ENCODE measurements around the gene SEMA3A. TPM values are rescaled to one million over a fixed set of nuclear protein-coding genes. Genes with fewer than 3 reads are reported as not detected.

The SEMA3A gene
- total RNA-seq, 2 donors from 2014 or later: not detected

GRCh38 chr7:84021292-84021908, 173.2 kb downstream of the SEMA3A start:
- ATAC-seq (no peak), DNase-seq (no peak)
- Mint-ChIP-seq H3K4me3 (no peak overlapping the region), H3K27ac (no peak overlapping the region), H3K27me3 (no peaks in the 10 kb centered on the region), H3K36me3 (ENCODE audit: low read depth) (no peaks in the 10 kb centered on the region), H3K4me1 (no peaks in the 10 kb centered on the region)
- peaks cover 2% of the 10 kb centered on the region for H3K9me3 ChIP-seq (ENCODE audit: control insufficient read depth, low read length, poor library complexity, severe bottlenecking)

- ATAC-seq (no peak), DNase-seq (no peak)
- Mint-ChIP-seq H3K27me3 (no peaks in the 10 kb centered on the region), H3K27ac (no peak overlapping the region), H3K36me3 (ENCODE audit: low read depth) (no peaks in the 10 kb centered on the region), H3K4me3 (no peak overlapping the region), H3K4me1 (no peaks in the 10 kb centered on the region)
- peaks cover 2% of the 10 kb centered on the region for H3K9me3 ChIP-seq (ENCODE audit: control insufficient read depth, low read length, poor library complexity, severe bottlenecking)
Measured at GRCh38 chr7:84017651-84018050, 176.9 kb downstream of the SEMA3A start.

- Mint-ChIP-seq H3K4me3 (no peak overlapping the region), H3K36me3 (ENCODE audit: low read depth) (no peaks in the 10 kb centered on the region), H3K4me1 (no peaks in the 10 kb centered on the region), H3K27ac (no peak overlapping the region), H3K27me3 (no peaks in the 10 kb centered on the region)
- H3K9me3 ChIP-seq (ENCODE audit: control insufficient read depth, low read length, poor library complexity, severe bottlenecking): peaks cover 2% of the 10 kb centered on the region
- DNase-seq (no peak), ATAC-seq (no peak)
Measured at GRCh38 chr7:84013616-84014240, 180.9 kb downstream of the SEMA3A start.

GRCh38 chr7:84009782-84010181, 184.8 kb downstream of the SEMA3A start:
- DNase-seq: no peak
- Mint-ChIP-seq H3K27ac (no peak overlapping the region), H3K36me3 (ENCODE audit: low read depth) (no peaks in the 10 kb centered on the region), H3K4me3 (no peak overlapping the region), H3K27me3 (no peaks in the 10 kb centered on the region), H3K4me1 (no peaks in the 10 kb centered on the region)
- H3K9me3 ChIP-seq (ENCODE audit: control insufficient read depth, low read length, poor library complexity, severe bottlenecking): peaks cover 2% of the 10 kb centered on the region
- ATAC-seq: no peak

- no peak overlapping the region for H3K4me3 Mint-ChIP-seq
- no peak for DNase-seq
- no peaks in the 10 kb centered on the region for H3K36me3 Mint-ChIP-seq (ENCODE audit: low read depth)
- H3K27me3 Mint-ChIP-seq: no peaks in the 10 kb centered on the region
- no peak overlapping the region for H3K27ac Mint-ChIP-seq
- no peaks in the 10 kb centered on the region for H3K4me1 Mint-ChIP-seq
- peaks cover 2% of the 10 kb centered on the region for H3K9me3 ChIP-seq (ENCODE audit: control insufficient read depth, low read length, poor library complexity, severe bottlenecking)
- no peak for ATAC-seq
Measured at GRCh38 chr7:84009051-84009450, 185.5 kb downstream of the SEMA3A start.

- no peak for ATAC-seq
- H3K9me3 ChIP-seq (ENCODE audit: control insufficient read depth, low read length, poor library complexity, severe bottlenecking): peaks cover 2% of the 10 kb centered on the region
- H3K36me3 Mint-ChIP-seq (ENCODE audit: low read depth): no peaks in the 10 kb centered on the region
- DNase-seq: no peak
- no peak overlapping the region for H3K4me3 Mint-ChIP-seq
- H3K27me3 Mint-ChIP-seq: no peaks in the 10 kb centered on the region
- no peaks in the 10 kb centered on the region for H3K4me1 Mint-ChIP-seq
- no peak overlapping the region for H3K27ac Mint-ChIP-seq
Measured at GRCh38 chr7:84003191-84003590, 191.4 kb downstream of the SEMA3A start.

- DNase-seq (no peak), ATAC-seq (no peak)
- peaks cover 2% of the 10 kb centered on the region for H3K9me3 ChIP-seq (ENCODE audit: control insufficient read depth, low read length, poor library complexity, severe bottlenecking)
- no peak overlapping the region for H3K4me3 Mint-ChIP-seq
- no peaks in the 10 kb centered on the region for H3K36me3 Mint-ChIP-seq (ENCODE audit: low read depth)
- no peak overlapping the region for H3K27ac Mint-ChIP-seq
- no peaks in the 10 kb centered on the region for H3K4me1 Mint-ChIP-seq
- H3K27me3 Mint-ChIP-seq: no peaks in the 10 kb centered on the region
Measured at GRCh38 chr7:84002348-84002747, 192.2 kb downstream of the SEMA3A start.

- ATAC-seq (no peak), DNase-seq (no peak)
- H3K4me3 Mint-ChIP-seq: no peak overlapping the region
- no peaks in the 10 kb centered on the region for H3K4me1 Mint-ChIP-seq
- H3K27ac Mint-ChIP-seq: no peak overlapping the region
- H3K9me3 ChIP-seq (ENCODE audit: control insufficient read depth, low read length, poor library complexity, severe bottlenecking): no peaks in the 10 kb centered on the region
- no peaks in the 10 kb centered on the region for H3K27me3 Mint-ChIP-seq
- H3K36me3 Mint-ChIP-seq (ENCODE audit: low read depth): no peaks in the 10 kb centered on the region
Measured at GRCh38 chr7:83996879-83997278, 197.7 kb downstream of the SEMA3A start.

- ATAC-seq: no peak
- no peak overlapping the region for H3K27ac Mint-ChIP-seq
Measured at GRCh38 chr7:83987764-83988163, 206.8 kb downstream of the SEMA3A start.

GRCh38 chr7:83985821-83986220, 208.8 kb downstream of the SEMA3A start:
- Mint-ChIP-seq H3K27me3 (no peaks in the 10 kb centered on the region), H3K27ac (no peak overlapping the region)

More at GRCh38 chr7:83987764-83988163, 206.8 kb downstream of the SEMA3A start:
- no peaks in the 10 kb centered on the region for H3K9me3 ChIP-seq (ENCODE audit: control insufficient read depth, low read length, poor library complexity, severe bottlenecking)
- H3K27me3 Mint-ChIP-seq: no peaks in the 10 kb centered on the region
- DNase-seq: no peak
- no peaks in the 10 kb centered on the region for H3K4me1 Mint-ChIP-seq
- no peak overlapping the region for H3K4me3 Mint-ChIP-seq
- no peaks in the 10 kb centered on the region for H3K36me3 Mint-ChIP-seq (ENCODE audit: low read depth)

GRCh38 chr7:83984591-83984990, 210.0 kb downstream of the SEMA3A start:
- no peak overlapping the region for H3K27ac Mint-ChIP-seq

More at GRCh38 chr7:83985821-83986220, 208.8 kb downstream of the SEMA3A start:
- no peaks in the 10 kb centered on the region for H3K4me1 Mint-ChIP-seq
- ATAC-seq (no peak), DNase-seq (no peak)
- no peaks in the 10 kb centered on the region for H3K9me3 ChIP-seq (ENCODE audit: control insufficient read depth, low read length, poor library complexity, severe bottlenecking)
- no peak overlapping the region for H3K4me3 Mint-ChIP-seq
- no peaks in the 10 kb centered on the region for H3K36me3 Mint-ChIP-seq (ENCODE audit: low read depth)

GRCh38 chr7:83984076-83984475, 210.5 kb downstream of the SEMA3A start:
- no peak overlapping the region for H3K27ac Mint-ChIP-seq
- no peaks in the 10 kb centered on the region for H3K27me3 Mint-ChIP-seq
- no peak for DNase-seq
- H3K4me1 Mint-ChIP-seq: no peaks in the 10 kb centered on the region
- no peaks in the 10 kb centered on the region for H3K36me3 Mint-ChIP-seq (ENCODE audit: low read depth)
- no peak for ATAC-seq
- no peak overlapping the region for H3K4me3 Mint-ChIP-seq
- no peaks in the 10 kb centered on the region for H3K9me3 ChIP-seq (ENCODE audit: control insufficient read depth, low read length, poor library complexity, severe bottlenecking)

More at GRCh38 chr7:83984591-83984990, 210.0 kb downstream of the SEMA3A start:
- Mint-ChIP-seq H3K4me3 (no peak overlapping the region), H3K27me3 (no peaks in the 10 kb centered on the region), H3K36me3 (ENCODE audit: low read depth) (no peaks in the 10 kb centered on the region), H3K4me1 (no peaks in the 10 kb centered on the region)
- DNase-seq: no peak
- ATAC-seq: no peak
- H3K9me3 ChIP-seq (ENCODE audit: control insufficient read depth, low read length, poor library complexity, severe bottlenecking): no peaks in the 10 kb centered on the region

GRCh38 chr7:83983606-83984005, 211.0 kb downstream of the SEMA3A start:
- ATAC-seq (no peak), DNase-seq (no peak)
- H3K27ac Mint-ChIP-seq: no peak overlapping the region
- H3K9me3 ChIP-seq (ENCODE audit: control insufficient read depth, low read length, poor library complexity, severe bottlenecking): no peaks in the 10 kb centered on the region
- H3K27me3 Mint-ChIP-seq: no peaks in the 10 kb centered on the region
- no peaks in the 10 kb centered on the region for H3K4me1 Mint-ChIP-seq
- no peaks in the 10 kb centered on the region for H3K36me3 Mint-ChIP-seq (ENCODE audit: low read depth)
- no peak overlapping the region for H3K4me3 Mint-ChIP-seq

- peak; percentile 51 for ATAC-seq
Measured at GRCh38 chr7:83976302-83976701, 218.3 kb downstream of the SEMA3A start.

More at GRCh38 chr7:83976302-83976701, 218.3 kb downstream of the SEMA3A start:
- no peak for DNase-seq
- no peaks in the 10 kb centered on the region for H3K36me3 Mint-ChIP-seq (ENCODE audit: low read depth)
- H3K27ac Mint-ChIP-seq: no peak overlapping the region
- no peaks in the 10 kb centered on the region for H3K27me3 Mint-ChIP-seq
- H3K4me3 Mint-ChIP-seq: no peak overlapping the region
- H3K9me3 ChIP-seq (ENCODE audit: control insufficient read depth, low read length, poor library complexity, severe bottlenecking): no peaks in the 10 kb centered on the region
- no peaks in the 10 kb centered on the region for H3K4me1 Mint-ChIP-seq

All from T-helper 17 cell (primary cell).